Measurements from ENCODE around the gene CLMN. TPM values are rescaled to one million over a fixed set of nuclear protein-coding genes. Genes with fewer than 3 reads are reported as not detected.

The CLMN gene
- total and polyA plus RNA-seq, 10 of the 15 experiments (the other 5 are each of a cell fraction or from before 2014, with no cell fraction given) = 7.8 to 49.3 (median 18.5) TPM

- Histone ChIP-seq H3K27ac (ENCODE audit: control insufficient read depth, insufficient read depth) (no peak overlapping the region), H3K79me2 (ENCODE audit: control insufficient read depth, insufficient read depth, low read length) (no peaks in the 10 kb centered on the region), H3K4me1 (ENCODE audit: control insufficient read depth, insufficient read depth, low read length) (peaks cover 54% of the 10 kb centered on the region), H3K4me2 (ENCODE audit: control insufficient read depth, insufficient read depth) (no peak overlapping the region), H4K20me1 (ENCODE audit: control insufficient read depth, insufficient read depth) (no peaks in the 10 kb centered on the region), H3K9ac (ENCODE audit: control insufficient read depth, insufficient read depth, low read length) (no peak overlapping the region), H2AFZ (ENCODE audit: control insufficient read depth, low read depth, low read length) (no peak overlapping the region), H3K36me3 (ENCODE audit: control insufficient read depth in 2 of 2, insufficient read depth in 2 of 2, low read length in 1 of 2) (no peaks in the 10 kb centered on the region), H3K27me3 (replicated peaks in 1 of 2; ENCODE audit: control insufficient read depth in 2 of 2, insufficient read depth in 2 of 2, low read length in 1 of 2) (no peaks in the 10 kb centered on the region), H3K9me3 (replicated peaks; ENCODE audit: control insufficient read depth, insufficient read depth, low read length) (no peaks in the 10 kb centered on the region), H3K4me3 (no peak overlapping the region)
- ChIA-PET SMC1A (ENCODE audit: uncharacterized antibody, unreplicated experiment) (interaction anchor here (1.2 kb wide), 2 partner anchors 9 to 65 kb away, joined by 3 read pairs; no protein-coding TSS in a partner anchor), CTCF (interaction anchor here (1.5 kb wide), 1 partner anchor 100 kb away, joined by 4 read pairs; no protein-coding TSS in a partner anchor), RAD21 (ENCODE audit: unreplicated experiment) (interaction anchor here (1.6 kb wide), 1 partner anchor 54 kb away, joined by 3 read pairs; no protein-coding TSS in a partner anchor), POLR2A (interaction anchor here (0.7 to 1.1 kb wide), 2 partner anchors 7 to 11 kb away, joined by 3 read pairs; no protein-coding TSS in a partner anchor)
- no peak for ATAC-seq
- 71% methylated on average over 16 of the region's 16 CpGs for WGBS (ENCODE audit: insufficient coverage, insufficient replicate concordance, low lambda C conversion rate, missing lambda C conversion rate)
- in situ Hi-C loops (cut with MboI) (no loop called here), intact Hi-C loops (cut with micrococcal nuclease; ENCODE audit: unreplicated experiment) (no loop called here)
- FAIRE-seq = no peak
- no TSS peak for BruUV-seq (replicated peaks)
- no peak for DNase-seq (ENCODE audit: low read depth, low spot score)
- TF ChIP-seq CREB1 (IDR thresholded peaks at IDR 0.05; ENCODE audit: low read depth) (no peak), SUZ12 (IDR thresholded peaks at IDR 0.05; ENCODE audit: unreplicated experiment) (no peak), ZBTB40 (IDR thresholded peaks at IDR 0.05; ENCODE audit: borderline replicate concordance) (no peak), POLR2AphosphoS2 (IDR thresholded peaks at IDR 0.05; ENCODE audit: low read depth, low read length) (no peak), POU2F2 (IDR thresholded peaks at IDR 0.05; ENCODE audit: borderline replicate concordance, low read depth, low read length) (no peak), CBFB (IDR thresholded peaks at IDR 0.05; ENCODE audit: low read depth) (no peak), ZNF217 (IDR thresholded peaks at IDR 0.05) (no peak), RFX5 (IDR thresholded peaks at IDR 0.05; ENCODE audit: low read depth, low read length) (no peak), EZH2 (IDR thresholded peaks at IDR 0.05; ENCODE audit: borderline replicate concordance, control insufficient read depth, low read depth, low read length) (no peak), ZNF384 (IDR thresholded peaks at IDR 0.05; ENCODE audit: borderline replicate concordance, low read depth, low read length) (no peak), RCOR1 (conservative IDR thresholded peaks at IDR 0.05; ENCODE audit: low read depth, low read length) (no peak)
These were observed 57.8 kb downstream of the CLMN start for GRCh38 chr14:95261616-95262510.

Data from GM12878 (cell line).